Measurements from ENCODE around the gene SYT1.

SYT1 gene

GRCh38 chr12:79138872-79139271 is 274.3 kb downstream of the SYT1 start:
- H3K4me3 ChIP-seq (replicated peaks; ENCODE audit: insufficient read depth, low read length), result no peak overlapping the region
- DNase-seq (ENCODE audit: low read depth in 1 of 2, low spot score in 1 of 2), result no peak
- H3K27ac ChIP-seq (replicated peaks), result no peak overlapping the region
- TF ChIP-seq POLR2AphosphoS5 (IDR thresholded peaks at IDR 0.05; ENCODE audit: low read depth) (no peak), GABPA (IDR thresholded peaks at IDR 0.05; ENCODE audit: low read depth) (no peak), SPI1 (IDR thresholded peaks at IDR 0.05; ENCODE audit: borderline replicate concordance, low read depth) (no peak)
- TF ChIP-seq, protein P1, sequence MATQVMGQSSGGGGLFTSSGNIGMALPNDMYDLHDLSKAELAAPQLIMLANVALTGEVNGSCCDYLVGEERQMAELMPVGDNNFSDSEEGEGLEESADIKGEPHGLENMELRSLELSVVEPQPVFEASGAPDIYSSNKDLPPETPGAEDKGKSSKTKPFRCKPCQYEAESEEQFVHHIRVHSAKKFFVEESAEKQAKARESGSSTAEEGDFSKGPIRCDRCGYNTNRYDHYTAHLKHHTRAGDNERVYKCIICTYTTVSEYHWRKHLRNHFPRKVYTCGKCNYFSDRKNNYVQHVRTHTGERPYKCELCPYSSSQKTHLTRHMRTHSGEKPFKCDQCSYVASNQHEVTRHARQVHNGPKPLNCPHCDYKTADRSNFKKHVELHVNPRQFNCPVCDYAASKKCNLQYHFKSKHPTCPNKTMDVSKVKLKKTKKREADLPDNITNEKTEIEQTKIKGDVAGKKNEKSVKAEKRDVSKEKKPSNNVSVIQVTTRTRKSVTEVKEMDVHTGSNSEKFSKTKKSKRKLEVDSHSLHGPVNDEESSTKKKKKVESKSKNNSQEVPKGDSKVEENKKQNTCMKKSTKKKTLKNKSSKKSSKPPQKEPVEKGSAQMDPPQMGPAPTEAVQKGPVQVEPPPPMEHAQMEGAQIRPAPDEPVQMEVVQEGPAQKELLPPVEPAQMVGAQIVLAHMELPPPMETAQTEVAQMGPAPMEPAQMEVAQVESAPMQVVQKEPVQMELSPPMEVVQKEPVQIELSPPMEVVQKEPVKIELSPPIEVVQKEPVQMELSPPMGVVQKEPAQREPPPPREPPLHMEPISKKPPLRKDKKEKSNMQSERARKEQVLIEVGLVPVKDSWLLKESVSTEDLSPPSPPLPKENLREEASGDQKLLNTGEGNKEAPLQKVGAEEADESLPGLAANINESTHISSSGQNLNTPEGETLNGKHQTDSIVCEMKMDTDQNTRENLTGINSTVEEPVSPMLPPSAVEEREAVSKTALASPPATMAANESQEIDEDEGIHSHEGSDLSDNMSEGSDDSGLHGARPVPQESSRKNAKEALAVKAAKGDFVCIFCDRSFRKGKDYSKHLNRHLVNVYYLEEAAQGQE (IDR thresholded peaks at IDR 0.05; ENCODE audit: insufficient replicate concordance, low read depth), result no peak
- TF ChIP-seq, protein P2, sequence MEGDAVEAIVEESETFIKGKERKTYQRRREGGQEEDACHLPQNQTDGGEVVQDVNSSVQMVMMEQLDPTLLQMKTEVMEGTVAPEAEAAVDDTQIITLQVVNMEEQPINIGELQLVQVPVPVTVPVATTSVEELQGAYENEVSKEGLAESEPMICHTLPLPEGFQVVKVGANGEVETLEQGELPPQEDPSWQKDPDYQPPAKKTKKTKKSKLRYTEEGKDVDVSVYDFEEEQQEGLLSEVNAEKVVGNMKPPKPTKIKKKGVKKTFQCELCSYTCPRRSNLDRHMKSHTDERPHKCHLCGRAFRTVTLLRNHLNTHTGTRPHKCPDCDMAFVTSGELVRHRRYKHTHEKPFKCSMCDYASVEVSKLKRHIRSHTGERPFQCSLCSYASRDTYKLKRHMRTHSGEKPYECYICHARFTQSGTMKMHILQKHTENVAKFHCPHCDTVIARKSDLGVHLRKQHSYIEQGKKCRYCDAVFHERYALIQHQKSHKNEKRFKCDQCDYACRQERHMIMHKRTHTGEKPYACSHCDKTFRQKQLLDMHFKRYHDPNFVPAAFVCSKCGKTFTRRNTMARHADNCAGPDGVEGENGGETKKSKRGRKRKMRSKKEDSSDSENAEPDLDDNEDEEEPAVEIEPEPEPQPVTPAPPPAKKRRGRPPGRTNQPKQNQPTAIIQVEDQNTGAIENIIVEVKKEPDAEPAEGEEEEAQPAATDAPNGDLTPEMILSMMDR (IDR thresholded peaks at IDR 0.05; ENCODE audit: insufficient read depth, low read length), result no peak
- no peaks in the 10 kb centered on the region for H3K27me3 ChIP-seq (ENCODE audit: insufficient read depth, poor library complexity, severe bottlenecking)

DNA sequence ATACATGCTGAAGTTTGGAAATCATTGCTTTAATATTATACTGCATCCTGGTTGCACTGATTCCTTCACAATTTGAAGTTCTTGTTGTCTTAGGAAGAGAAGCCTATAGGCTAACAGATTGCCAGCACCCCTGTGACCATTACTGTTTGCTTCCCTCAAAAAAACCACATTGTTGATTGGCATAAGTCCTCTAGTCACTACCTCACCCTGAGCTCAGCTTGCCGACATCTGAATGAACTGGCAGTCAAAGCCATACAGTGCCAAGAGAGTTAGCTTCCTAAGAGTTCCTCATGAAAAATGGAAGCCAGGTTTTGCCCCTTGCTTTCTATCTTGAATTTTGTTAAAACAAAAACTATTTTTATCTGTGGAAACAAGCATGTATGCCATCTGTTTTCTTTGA is 276.1 kb downstream of the SYT1 start:
- Histone ChIP-seq H3K27me3 (ENCODE audit: insufficient read depth, poor library complexity, severe bottlenecking) (no peaks in the 10 kb centered on the region), H3K4me3 (replicated peaks; ENCODE audit: insufficient read depth, low read length) (no peak overlapping the region), H3K27ac (replicated peaks) (no peak overlapping the region)
- TF ChIP-seq SPI1 (IDR thresholded peaks at IDR 0.05; ENCODE audit: borderline replicate concordance, low read depth) (no peak), POLR2AphosphoS5 (IDR thresholded peaks at IDR 0.05; ENCODE audit: low read depth) (no peak), GABPA (IDR thresholded peaks at IDR 0.05; ENCODE audit: low read depth) (no peak)
- TF ChIP-seq, protein P1 (IDR thresholded peaks at IDR 0.05; ENCODE audit: insufficient replicate concordance, low read depth), result no peak
- TF ChIP-seq, protein P2 (IDR thresholded peaks at IDR 0.05; ENCODE audit: insufficient read depth, low read length), result no peak
- DNase-seq (ENCODE audit: low read depth in 1 of 2, low spot score in 1 of 2), result no peak

- H3K27ac ChIP-seq (replicated peaks), result no peak overlapping the region
- H3K27me3 ChIP-seq (ENCODE audit: insufficient read depth, poor library complexity, severe bottlenecking), result no peaks in the 10 kb centered on the region
- no peak for DNase-seq (ENCODE audit: low read depth in 1 of 2, low spot score in 1 of 2)
- H3K4me3 ChIP-seq (replicated peaks; ENCODE audit: insufficient read depth, low read length), result no peak overlapping the region
- TF ChIP-seq, protein P1 (IDR thresholded peaks at IDR 0.05; ENCODE audit: insufficient replicate concordance, low read depth), result no peak
- TF ChIP-seq GABPA (IDR thresholded peaks at IDR 0.05; ENCODE audit: low read depth) (no peak), POLR2AphosphoS5 (IDR thresholded peaks at IDR 0.05; ENCODE audit: low read depth) (no peak), SPI1 (IDR thresholded peaks at IDR 0.05; ENCODE audit: borderline replicate concordance, low read depth) (no peak)
- TF ChIP-seq, protein P2 (IDR thresholded peaks at IDR 0.05; ENCODE audit: insufficient read depth, low read length), result no peak
Observed at GRCh38 chr12:79141776-79142175, 277.2 kb downstream of the SYT1 start.
